GM12801 (cell line): ENCODE data around the gene IQSEC1.

ENCODE experiments used
- TF ChIP-seq, protein P1 (sequence below): IDR thresholded peaks from one replicate; pipeline ENCODE4 v1.5.1; 2011; ENCODE audit warnings: control low read depth; ENCODE audit not compliant: insufficient read length; ENCODE audit errors: extremely low read depth

Gene IQSEC1

DNA sequence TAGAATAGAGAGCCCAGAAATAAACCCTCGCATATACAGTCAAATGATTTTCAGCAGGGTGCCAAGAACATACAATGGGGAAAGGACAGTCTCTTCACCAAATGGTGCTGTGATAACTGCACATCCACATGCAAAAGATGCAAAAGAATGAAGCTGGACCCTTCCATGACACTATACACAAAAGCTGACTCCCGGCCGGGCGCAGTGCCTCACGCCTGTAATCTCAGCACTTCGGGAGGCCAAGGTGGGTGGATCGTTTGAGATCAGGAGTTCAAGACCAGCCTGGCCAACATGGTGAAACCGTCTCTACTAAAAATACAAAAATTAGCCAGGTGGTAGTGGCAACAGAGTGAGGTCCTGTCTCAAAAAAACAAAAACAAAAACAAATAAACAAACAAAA, 43.2 kb upstream of the IQSEC1 start:
- TF ChIP-seq, protein P1, sequence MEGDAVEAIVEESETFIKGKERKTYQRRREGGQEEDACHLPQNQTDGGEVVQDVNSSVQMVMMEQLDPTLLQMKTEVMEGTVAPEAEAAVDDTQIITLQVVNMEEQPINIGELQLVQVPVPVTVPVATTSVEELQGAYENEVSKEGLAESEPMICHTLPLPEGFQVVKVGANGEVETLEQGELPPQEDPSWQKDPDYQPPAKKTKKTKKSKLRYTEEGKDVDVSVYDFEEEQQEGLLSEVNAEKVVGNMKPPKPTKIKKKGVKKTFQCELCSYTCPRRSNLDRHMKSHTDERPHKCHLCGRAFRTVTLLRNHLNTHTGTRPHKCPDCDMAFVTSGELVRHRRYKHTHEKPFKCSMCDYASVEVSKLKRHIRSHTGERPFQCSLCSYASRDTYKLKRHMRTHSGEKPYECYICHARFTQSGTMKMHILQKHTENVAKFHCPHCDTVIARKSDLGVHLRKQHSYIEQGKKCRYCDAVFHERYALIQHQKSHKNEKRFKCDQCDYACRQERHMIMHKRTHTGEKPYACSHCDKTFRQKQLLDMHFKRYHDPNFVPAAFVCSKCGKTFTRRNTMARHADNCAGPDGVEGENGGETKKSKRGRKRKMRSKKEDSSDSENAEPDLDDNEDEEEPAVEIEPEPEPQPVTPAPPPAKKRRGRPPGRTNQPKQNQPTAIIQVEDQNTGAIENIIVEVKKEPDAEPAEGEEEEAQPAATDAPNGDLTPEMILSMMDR: no peak

DNA sequence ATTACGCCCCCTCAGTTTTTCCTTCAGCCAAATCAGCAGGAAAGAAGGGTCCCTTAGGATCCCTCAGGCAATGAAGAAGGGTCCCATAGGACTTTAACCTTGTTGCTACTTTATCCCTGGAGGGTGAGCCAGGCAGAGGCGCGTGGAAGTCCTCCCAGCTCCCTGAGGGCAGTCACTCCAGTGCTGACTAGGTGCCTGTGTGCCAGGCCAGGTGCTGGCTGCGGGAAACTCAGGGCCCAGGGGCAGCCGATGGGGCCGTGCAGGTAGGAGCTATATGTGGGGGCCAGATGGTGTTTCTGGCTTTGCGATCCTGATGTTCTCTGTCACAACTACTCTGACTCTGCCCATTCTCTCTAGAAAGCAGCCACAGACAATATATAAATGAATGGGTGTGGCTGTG, 42.8 kb upstream of the IQSEC1 start:
- TF ChIP-seq, protein P1: no peak

DNA sequence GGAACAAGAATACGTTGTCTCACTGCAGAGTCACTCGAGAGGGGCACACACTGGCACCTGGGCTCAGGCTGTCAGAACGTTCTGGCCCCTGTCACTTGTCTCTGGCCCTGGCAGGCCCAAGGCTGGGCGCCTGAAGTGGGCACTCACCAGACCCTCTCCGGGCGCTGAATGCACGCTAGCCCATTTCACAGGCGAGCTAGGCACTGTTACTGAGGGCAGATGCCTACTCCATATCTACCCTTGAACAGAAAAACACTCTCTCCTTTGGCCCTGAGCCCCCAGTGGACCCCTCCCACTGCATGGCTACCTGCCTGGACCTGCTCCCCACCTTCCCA, 42.3 kb upstream of the IQSEC1 start:
- TF ChIP-seq, protein P1: no peak

DNA sequence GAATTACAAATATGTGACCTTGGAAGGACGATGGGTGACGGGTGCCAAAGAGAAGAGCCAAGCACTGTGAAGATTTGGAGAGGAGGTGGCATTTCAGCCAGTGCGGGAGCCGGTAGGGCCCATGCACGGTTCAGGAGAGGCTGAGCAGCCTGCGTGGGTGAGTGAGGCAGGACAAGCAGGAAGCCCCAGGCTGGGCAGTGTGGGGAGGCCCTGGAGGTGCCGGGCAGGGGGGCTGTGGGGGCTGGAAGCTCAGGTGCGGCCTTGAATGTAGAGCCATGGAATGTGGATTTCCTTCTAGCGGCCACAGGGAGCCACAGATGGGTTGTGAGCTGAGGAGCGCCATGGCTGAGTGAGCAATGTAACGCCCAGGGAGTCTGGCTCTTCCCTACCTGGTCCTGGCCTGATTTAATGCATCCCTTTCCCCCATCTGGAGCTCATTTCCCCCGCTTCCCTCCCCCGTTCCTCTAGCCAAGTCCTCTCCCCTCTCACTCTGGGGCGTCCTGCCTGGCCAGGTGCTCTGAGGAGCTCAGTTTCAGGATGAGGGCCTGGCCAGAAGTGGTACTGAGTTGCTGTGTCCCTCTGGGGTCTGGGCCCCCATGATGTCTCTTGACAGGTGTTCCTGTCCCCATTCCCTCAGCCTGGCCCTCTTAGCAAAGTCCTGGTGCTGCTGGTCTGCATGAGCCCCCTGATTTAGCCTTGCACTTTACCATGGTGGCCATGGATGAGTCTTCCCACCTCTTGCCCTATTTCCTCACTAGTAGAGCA, 41.8 kb upstream of the IQSEC1 start:
- TF ChIP-seq, protein P1: no peak

DNA sequence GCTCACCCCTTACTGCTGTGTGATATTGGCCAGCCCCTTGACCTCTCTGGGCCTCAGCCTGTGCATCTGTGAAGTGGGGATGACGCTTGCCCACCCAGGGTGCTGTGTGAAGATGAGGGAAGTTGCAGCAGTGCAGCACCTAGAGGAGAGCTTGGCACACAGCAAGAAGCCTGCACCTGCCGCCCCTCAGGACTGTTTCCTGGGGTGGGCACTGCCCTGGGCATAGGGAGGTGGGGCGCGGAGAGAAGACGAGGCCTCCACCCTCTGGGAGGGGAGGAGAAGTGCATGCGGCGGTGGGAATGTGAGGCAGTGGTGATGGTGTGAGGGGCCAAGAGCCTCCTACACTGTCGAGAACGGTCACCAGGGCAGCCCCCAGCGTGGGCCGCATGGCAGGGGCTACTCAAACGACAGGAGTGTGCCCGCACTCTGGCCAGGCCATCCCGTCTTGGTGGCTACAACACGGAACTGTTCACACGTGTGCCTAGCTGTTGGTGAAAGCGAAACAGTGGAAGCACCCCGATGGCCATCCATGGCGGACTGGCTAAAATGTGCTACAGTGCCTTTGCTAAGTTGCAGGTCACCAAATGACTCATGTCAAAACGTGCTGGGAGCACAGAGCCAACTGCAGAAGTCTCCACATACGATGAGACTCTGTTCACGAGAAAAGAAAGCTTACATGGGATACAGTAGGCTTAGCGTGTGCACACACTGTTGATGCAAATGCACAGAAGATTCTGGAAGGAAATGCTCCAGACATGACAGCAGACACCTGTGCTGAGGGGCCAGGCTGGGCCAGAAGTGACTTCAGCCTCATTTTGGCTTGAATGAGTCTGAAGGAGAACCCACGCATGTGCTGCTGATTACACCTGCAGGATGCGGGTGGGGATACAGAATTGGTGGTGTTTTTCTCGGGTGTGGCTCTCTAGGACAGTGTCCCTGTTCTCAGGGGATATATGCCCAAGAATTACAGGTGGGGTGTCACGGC, 40.4 kb upstream of the IQSEC1 start:
- TF ChIP-seq, protein P1: no peak

DNA sequence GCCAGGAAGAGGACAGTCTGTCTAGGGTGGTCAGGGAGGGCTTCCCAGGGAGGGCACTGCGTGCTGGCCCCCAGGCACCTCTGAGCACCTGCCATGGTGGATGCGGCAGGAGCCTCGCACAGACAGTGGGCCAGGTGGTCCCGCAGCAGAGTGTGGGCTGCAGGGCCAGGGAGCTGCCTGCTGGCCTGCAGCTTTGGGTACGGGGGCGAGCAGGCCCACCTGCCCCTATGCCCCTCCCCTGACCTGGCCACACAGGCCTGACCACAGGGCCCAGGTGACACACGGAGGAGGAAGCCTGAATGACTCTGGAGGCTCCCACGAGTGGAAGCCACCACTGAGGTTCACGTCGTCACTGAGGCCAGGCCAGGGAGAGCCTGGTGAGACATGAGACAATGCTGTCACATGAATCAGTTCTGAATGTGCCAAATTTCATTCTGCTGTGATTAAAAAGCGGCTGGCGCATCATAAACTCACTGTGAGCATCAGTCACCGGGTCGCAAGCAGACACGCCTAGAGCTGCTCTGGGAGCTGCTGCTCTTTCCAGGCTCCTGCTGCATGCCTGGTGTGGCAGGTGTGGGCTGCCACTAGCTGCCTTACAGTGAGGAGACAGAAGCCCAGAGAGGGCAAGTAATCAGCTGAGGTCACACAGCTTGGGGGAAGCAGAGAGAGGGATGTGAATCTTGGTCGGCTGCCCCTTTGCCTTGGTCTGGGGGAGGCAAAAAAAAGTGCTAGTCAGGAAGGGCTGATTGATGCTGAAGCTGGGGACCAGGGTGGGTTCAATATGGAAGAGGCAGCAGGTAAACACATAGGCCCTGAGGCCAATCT, 39.5 kb upstream of the IQSEC1 start:
- TF ChIP-seq, protein P1: no peak

DNA sequence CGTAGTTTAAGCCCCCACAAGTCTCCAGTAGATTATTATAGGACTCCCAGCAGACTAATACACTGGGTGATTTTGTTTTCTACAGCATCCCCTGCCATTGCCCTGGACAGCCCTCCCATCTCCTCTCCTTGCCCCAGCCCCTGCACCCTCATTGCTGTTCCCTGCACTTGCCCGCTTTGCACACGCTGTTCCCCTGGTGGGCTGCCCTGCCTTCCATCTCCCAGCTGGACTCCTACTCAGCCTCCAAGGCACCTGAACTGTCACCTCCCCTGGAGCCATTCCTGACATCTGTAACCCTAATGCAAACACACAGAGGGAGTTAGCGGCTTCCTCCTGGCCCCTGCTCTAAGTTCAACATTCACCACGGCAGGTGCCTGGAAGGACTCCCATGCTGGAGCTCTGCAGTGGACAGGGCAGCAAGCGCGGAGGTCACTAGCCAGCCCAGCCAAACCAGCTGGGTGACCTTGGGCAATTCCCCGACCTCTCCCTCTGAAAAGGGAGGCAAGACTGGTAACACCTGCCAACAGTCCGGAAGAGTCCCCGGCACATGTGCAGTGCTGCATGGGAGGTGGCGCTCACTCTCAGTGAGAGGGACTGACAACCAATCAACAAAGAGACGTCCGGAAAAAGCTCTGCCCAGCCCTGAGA, 38.8 kb upstream of the IQSEC1 start:
- TF ChIP-seq, protein P1: no peak
